ENCODE measurements around the gene CBX1. TPM values are rescaled to one million over a fixed set of nuclear protein-coding genes. Genes with fewer than 3 reads are reported as not detected.

The CBX1 gene
- 51.1 and 54.5 TPM in 2 replicates for total RNA-seq

DNA sequence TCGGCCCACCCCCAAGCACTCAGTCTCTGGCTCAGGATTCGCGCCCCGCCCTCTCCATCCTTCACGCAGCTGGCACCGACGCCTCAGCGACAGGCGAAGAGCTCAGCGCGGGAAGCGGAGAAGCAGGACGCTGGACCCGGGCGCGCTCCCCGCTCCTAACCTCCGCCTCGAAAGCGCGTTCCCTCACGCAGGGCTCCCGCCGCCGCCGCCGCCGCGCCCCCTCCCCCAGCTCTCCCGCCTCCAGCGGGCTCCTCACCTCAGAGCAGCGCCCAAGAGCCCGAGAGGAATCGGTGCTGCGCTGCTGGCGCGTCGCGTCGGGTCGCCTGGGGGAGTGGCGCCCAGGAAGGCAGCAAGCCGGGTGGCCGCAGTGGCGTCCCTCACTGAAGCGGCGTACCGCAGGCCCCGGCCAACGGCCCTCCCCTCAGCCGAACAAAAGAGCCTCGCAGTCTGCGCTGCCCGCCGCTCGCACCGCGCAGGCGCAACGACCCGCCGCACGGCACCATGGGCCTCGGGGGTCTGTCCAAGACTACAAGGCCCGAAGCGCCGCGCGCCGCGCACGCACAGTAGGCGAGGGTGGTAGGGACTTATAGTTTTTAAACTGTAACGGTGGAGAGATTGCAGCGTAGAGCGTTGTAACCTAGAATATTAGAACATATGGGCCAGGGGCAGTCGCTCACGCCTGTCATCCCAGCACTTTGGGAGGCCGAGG is at the start of gene CBX1:
Gene CBX1, minus strand, starts transcription at position 467 of the 709 bp plus-strand sequence. CDS start 24,474 bp downstream, outside the sequence.

DNA sequence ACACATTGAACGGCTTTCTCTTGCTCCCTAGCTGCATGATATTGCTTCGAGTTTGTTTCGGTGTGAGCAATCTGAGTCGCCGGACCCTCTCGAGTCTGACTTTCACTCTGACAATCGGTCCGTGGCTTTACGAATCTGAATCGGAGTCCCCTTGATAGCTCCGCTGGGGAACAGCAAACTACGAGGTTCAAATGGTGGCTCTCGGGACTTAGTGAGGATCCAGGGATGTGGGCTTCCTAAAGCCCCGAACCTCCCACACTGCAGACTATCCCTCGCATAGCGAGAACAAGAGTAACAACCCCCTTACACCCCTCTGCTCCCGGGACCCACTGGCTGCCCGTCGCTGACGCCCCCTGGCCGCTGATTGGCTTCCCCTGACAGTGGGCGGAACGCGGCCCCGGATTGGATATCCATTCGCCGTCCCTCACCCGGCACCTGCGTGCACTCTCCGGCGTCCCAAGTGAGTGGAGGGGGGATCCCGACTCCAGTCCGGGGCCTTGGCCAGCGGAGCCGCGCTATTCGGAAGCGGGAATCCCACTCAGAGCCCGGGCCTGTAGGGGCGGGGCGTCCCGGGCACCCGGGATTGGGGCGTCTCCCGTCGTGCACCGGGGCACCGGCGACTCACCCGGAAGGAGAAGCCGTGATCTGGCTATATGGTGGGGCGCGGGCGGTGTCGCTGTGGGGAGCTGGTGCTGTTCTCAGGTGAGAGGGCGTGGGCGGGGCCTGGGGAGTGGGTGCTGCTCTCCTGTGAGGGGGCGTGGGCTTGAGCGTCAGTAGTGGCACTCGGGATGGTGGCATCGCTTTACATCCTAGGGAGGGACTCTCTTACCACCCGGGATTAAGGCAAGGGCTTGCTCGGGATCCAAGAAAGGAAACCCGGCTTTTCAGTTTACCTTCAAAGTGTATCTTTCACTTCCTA is 6.1 kb upstream of the CBX1 start, which contains the start of gene SNX11:
Gene SNX11, plus strand, starts transcription at position 630 of the 919 bp plus-strand sequence. CDS start 4,278 bp downstream, outside the sequence.

DNA sequence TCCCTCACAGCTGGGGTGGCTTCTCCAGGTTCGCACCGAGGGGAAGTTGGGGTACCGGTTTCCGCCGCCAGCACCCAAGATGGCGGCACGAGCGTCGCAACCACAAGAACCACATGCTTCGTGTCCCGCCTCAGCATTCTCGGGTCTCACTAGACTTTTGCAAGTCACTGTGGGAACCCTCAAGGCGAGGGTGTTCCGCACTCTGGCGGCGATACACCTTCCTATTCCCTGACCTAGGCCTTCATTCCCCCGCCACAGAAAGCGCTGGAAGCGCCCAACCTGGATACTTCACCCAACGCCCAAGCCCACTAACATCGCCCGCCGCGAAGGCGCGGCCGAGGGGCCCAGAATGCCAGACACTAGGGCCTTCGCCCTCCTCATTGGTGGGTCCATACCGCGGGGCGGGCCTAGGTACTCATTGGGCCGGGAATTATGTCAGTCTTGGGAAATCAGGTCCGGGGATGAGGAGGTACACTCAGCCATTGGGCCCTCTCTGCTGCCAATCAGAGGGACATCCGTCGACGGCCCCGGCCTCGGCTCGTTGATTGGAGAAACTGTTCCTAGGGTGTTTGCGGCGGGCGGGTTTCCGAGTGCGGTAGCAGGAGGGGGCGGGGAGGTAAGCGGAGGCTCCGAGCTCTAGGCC is 53.4 kb downstream of the CBX1 start, which contains the start of gene NFE2L1:
Gene NFE2L1, plus strand, starts transcription at position 619 of the 643 bp plus-strand sequence. CDS start 2,760 bp downstream, outside the sequence.

DNA sequence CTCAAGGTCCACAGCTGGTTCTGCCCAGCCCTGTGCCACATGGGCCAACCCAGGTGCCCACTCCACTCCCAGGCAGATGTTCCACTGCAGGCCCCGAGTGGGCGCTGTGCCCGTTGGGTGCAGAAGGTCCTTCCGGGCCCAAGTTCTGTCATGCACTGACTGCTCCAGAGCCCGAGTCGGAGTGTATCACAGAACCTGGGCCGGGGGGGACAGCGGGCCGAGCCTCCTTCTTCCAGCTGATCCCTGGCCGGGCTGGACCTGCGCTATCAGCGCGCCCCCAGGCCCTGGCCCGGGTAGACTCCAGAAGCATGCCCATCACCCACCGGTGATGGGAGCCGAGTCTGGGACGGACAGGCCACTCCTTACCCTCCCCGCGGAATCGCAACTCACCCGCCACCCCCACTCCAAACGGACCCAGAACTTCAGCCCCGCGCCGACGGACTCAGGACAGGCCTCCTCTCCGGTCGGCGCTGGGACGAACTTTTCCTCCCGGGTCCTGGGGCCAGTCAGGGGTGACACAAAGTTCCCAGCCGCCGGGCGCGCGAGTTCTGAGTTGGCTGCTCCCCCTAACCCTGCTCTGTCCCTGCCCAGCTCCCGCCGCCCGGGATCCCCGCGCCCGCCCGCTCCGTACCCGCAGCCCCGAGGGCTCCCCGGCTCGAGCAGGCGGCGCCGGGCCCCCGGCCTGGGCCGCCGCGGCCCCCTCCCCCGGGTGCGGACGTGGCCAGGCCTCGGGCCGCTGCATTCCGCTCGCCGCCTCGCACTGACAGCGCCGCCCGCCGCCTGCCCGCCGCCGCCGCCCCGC is 64.0 kb downstream of the CBX1 start, which contains the start of gene COPZ2:
Gene COPZ2, minus strand, starts transcription at position 762 of the 802 bp plus-strand sequence. Its CDS starts 20 bp downstream, at position 742.

Other genes with a start within 250 kb of the CBX1 start
- gene SP2, start 205.2 kb downstream of the CBX1 start, total RNA-seq, result 3.1 and 10.2 TPM in 2 replicates
- 73.8 and 94.8 TPM in 2 replicates for gene PNPO, start 159.9 kb downstream of the CBX1 start, total RNA-seq
- 8.0 and 10.8 TPM in 2 replicates for gene PRR15L, start 143.6 kb downstream of the CBX1 start, total RNA-seq
- 55.5 and 91.8 TPM in 2 replicates for gene CDK5RAP3, start 130.4 kb downstream of the CBX1 start, total RNA-seq
- gene COPZ2, start 63.7 kb downstream of the CBX1 start, total RNA-seq, result 3.1 and 4.4 TPM in 2 replicates
- 61.2 and 84.7 TPM in 2 replicates for gene NFE2L1, start 53.1 kb downstream of the CBX1 start, total RNA-seq
- gene SNX11, start 6.3 kb upstream of the CBX1 start, total RNA-seq, result 12.3 and 14.1 TPM in 2 replicates

Data from airway epithelial cell (primary cell).